ENCODE data around the gene GJB3.
"Not testable (repeated sequence)": the region's sequence is repeated elsewhere in the genome, so short reads cannot be mapped to it uniquely, and the experiment has no call there.

Gene GJB3

GRCh38 chr1:34781071-34781843, at the start of gene GJB3:
GJB3 (plus strand) TSS chr1:34781214; CDS start chr1:34784763, 3,549 bp downstream.
- Histone ChIP-seq H3K4me1 (ENCODE audit: control insufficient read depth, low read depth, low read length) (peaks cover 6% of the 10 kb centered on the region), H3K36me3 (ENCODE audit: control insufficient read depth, low read depth, low read length) (no peaks in the 10 kb centered on the region), H3K27ac (ENCODE audit: low read length) (no peak within 1 kb of the TSS), H3K27me3 (ENCODE audit: control insufficient read depth, insufficient read depth, low read length) (peaks cover 53% of the 10 kb centered on the region), H3K9ac (ENCODE audit: low read length) (peak within 1 kb of the TSS; percentile 45), H3K9me3 (ENCODE audit: control insufficient read depth, low read depth, low read length) (no peaks in the 10 kb centered on the region), H3K4me3 (ENCODE audit: low read length) (peak within 1 kb of the TSS; percentile 77)

GRCh38 chr1:34732831-34733230, 48.2 kb upstream of the GJB3 start:
- not testable (repeated sequence) for H3K4me3 ChIP-seq (ENCODE audit: low read length)

GRCh38 chr1:34736692-34737091, 44.3 kb upstream of the GJB3 start:
- Histone ChIP-seq H3K4me1 (ENCODE audit: control insufficient read depth, low read depth, low read length) (no peaks in the 10 kb centered on the region), H3K27ac (ENCODE audit: low read length) (no peak overlapping the region), H3K4me3 (ENCODE audit: low read length) (no peak overlapping the region), H3K9me3 (ENCODE audit: control insufficient read depth, low read depth, low read length) (no peaks in the 10 kb centered on the region), H3K27me3 (ENCODE audit: control insufficient read depth, insufficient read depth, low read length) (peaks cover under 1% of the 10 kb centered on the region), H3K36me3 (ENCODE audit: control insufficient read depth, low read depth, low read length) (no peaks in the 10 kb centered on the region), H3K9ac (ENCODE audit: low read length) (no peak overlapping the region)

More at GRCh38 chr1:34732831-34733230, 48.2 kb upstream of the GJB3 start:
- not testable (repeated sequence) for H3K4me1 ChIP-seq (ENCODE audit: control insufficient read depth, low read depth, low read length); H3K27me3 ChIP-seq (ENCODE audit: control insufficient read depth, insufficient read depth, low read length); H3K36me3 ChIP-seq (ENCODE audit: control insufficient read depth, low read depth, low read length); H3K9ac ChIP-seq (ENCODE audit: low read length); H3K27ac ChIP-seq (ENCODE audit: low read length); H3K9me3 ChIP-seq (ENCODE audit: control insufficient read depth, low read depth, low read length)

- H3K4me3 ChIP-seq (ENCODE audit: low read length); H3K9me3 ChIP-seq (ENCODE audit: control insufficient read depth, low read depth, low read length); H3K36me3 ChIP-seq (ENCODE audit: control insufficient read depth, low read depth, low read length); H3K27ac ChIP-seq (ENCODE audit: low read length); H3K9ac ChIP-seq (ENCODE audit: low read length); H3K27me3 ChIP-seq (ENCODE audit: control insufficient read depth, insufficient read depth, low read length); H3K4me1 ChIP-seq (ENCODE audit: control insufficient read depth, low read depth, low read length): not testable (repeated sequence)
Measured at GRCh38 chr1:34737236-34737635, 43.8 kb upstream of the GJB3 start.

- Histone ChIP-seq H3K27me3 (ENCODE audit: control insufficient read depth, insufficient read depth, low read length) (peaks cover 9% of the 10 kb centered on the region), H3K4me1 (ENCODE audit: control insufficient read depth, low read depth, low read length) (no peaks in the 10 kb centered on the region)
Measured at GRCh38 chr1:34739613-34740012, 41.4 kb upstream of the GJB3 start.

GRCh38 chr1:34740161-34740868, 40.7 kb upstream of the GJB3 start:
- Histone ChIP-seq H3K4me3 (ENCODE audit: low read length) (no peak overlapping the region), H3K27ac (ENCODE audit: low read length) (no peak overlapping the region), H3K9ac (ENCODE audit: low read length) (no peak overlapping the region), H3K4me1 (ENCODE audit: control insufficient read depth, low read depth, low read length) (no peaks in the 10 kb centered on the region), H3K27me3 (ENCODE audit: control insufficient read depth, insufficient read depth, low read length) (peaks cover 9% of the 10 kb centered on the region), H3K9me3 (ENCODE audit: control insufficient read depth, low read depth, low read length) (no peaks in the 10 kb centered on the region), H3K36me3 (ENCODE audit: control insufficient read depth, low read depth, low read length) (no peaks in the 10 kb centered on the region)

More at GRCh38 chr1:34739613-34740012, 41.4 kb upstream of the GJB3 start:
- no peaks in the 10 kb centered on the region for H3K36me3 ChIP-seq (ENCODE audit: control insufficient read depth, low read depth, low read length)
- H3K4me3 ChIP-seq (ENCODE audit: low read length): no peak overlapping the region
- H3K9me3 ChIP-seq (ENCODE audit: control insufficient read depth, low read depth, low read length): no peaks in the 10 kb centered on the region
- no peak overlapping the region for H3K27ac ChIP-seq (ENCODE audit: low read length)
- H3K9ac ChIP-seq (ENCODE audit: low read length): no peak overlapping the region

- no peak overlapping the region for H3K4me3 ChIP-seq (ENCODE audit: low read length)
Measured at GRCh38 chr1:34742667-34743270, 38.2 kb upstream of the GJB3 start.

GRCh38 chr1:34743775-34744174, 37.2 kb upstream of the GJB3 start:
- Histone ChIP-seq H3K27me3 (ENCODE audit: control insufficient read depth, insufficient read depth, low read length) (peaks cover 9% of the 10 kb centered on the region), H3K9me3 (ENCODE audit: control insufficient read depth, low read depth, low read length) (no peaks in the 10 kb centered on the region)

More at GRCh38 chr1:34742667-34743270, 38.2 kb upstream of the GJB3 start:
- Histone ChIP-seq H3K9me3 (ENCODE audit: control insufficient read depth, low read depth, low read length) (no peaks in the 10 kb centered on the region), H3K27ac (ENCODE audit: low read length) (no peak overlapping the region), H3K27me3 (ENCODE audit: control insufficient read depth, insufficient read depth, low read length) (peaks cover 9% of the 10 kb centered on the region), H3K36me3 (ENCODE audit: control insufficient read depth, low read depth, low read length) (no peaks in the 10 kb centered on the region), H3K4me1 (ENCODE audit: control insufficient read depth, low read depth, low read length) (no peaks in the 10 kb centered on the region), H3K9ac (ENCODE audit: low read length) (no peak overlapping the region)

GRCh38 chr1:34744851-34745250, 36.2 kb upstream of the GJB3 start:
- no peaks in the 10 kb centered on the region for H3K36me3 ChIP-seq (ENCODE audit: control insufficient read depth, low read depth, low read length)
- H3K4me1 ChIP-seq (ENCODE audit: control insufficient read depth, low read depth, low read length): no peaks in the 10 kb centered on the region
- H3K27me3 ChIP-seq (ENCODE audit: control insufficient read depth, insufficient read depth, low read length): peaks cover 9% of the 10 kb centered on the region
- no peak overlapping the region for H3K4me3 ChIP-seq (ENCODE audit: low read length)
- no peaks in the 10 kb centered on the region for H3K9me3 ChIP-seq (ENCODE audit: control insufficient read depth, low read depth, low read length)
- no peak overlapping the region for H3K9ac ChIP-seq (ENCODE audit: low read length)
- H3K27ac ChIP-seq (ENCODE audit: low read length): no peak overlapping the region

More at GRCh38 chr1:34743775-34744174, 37.2 kb upstream of the GJB3 start:
- Histone ChIP-seq H3K4me1 (ENCODE audit: control insufficient read depth, low read depth, low read length) (no peaks in the 10 kb centered on the region), H3K36me3 (ENCODE audit: control insufficient read depth, low read depth, low read length) (no peaks in the 10 kb centered on the region), H3K27ac (ENCODE audit: low read length) (no peak overlapping the region), H3K9ac (ENCODE audit: low read length) (no peak overlapping the region), H3K4me3 (ENCODE audit: low read length) (no peak overlapping the region)

GRCh38 chr1:34745666-34746065, 35.3 kb upstream of the GJB3 start:
- Histone ChIP-seq H3K4me3 (ENCODE audit: low read length) (no peak overlapping the region), H3K9me3 (ENCODE audit: control insufficient read depth, low read depth, low read length) (no peaks in the 10 kb centered on the region), H3K27me3 (ENCODE audit: control insufficient read depth, insufficient read depth, low read length) (peaks cover 9% of the 10 kb centered on the region), H3K9ac (ENCODE audit: low read length) (no peak overlapping the region), H3K4me1 (ENCODE audit: control insufficient read depth, low read depth, low read length) (no peaks in the 10 kb centered on the region), H3K36me3 (ENCODE audit: control insufficient read depth, low read depth, low read length) (no peaks in the 10 kb centered on the region), H3K27ac (ENCODE audit: low read length) (no peak overlapping the region)

GRCh38 chr1:34746101-34746500, 34.9 kb upstream of the GJB3 start:
- no peak overlapping the region for H3K4me3 ChIP-seq (ENCODE audit: low read length)
- H3K27me3 ChIP-seq (ENCODE audit: control insufficient read depth, insufficient read depth, low read length): peaks cover 9% of the 10 kb centered on the region
- no peaks in the 10 kb centered on the region for H3K9me3 ChIP-seq (ENCODE audit: control insufficient read depth, low read depth, low read length)

More at GRCh38 chr1:34746101-34746500, 34.9 kb upstream of the GJB3 start:
- H3K27ac ChIP-seq (ENCODE audit: low read length): no peak overlapping the region
- no peaks in the 10 kb centered on the region for H3K4me1 ChIP-seq (ENCODE audit: control insufficient read depth, low read depth, low read length)
- no peak overlapping the region for H3K9ac ChIP-seq (ENCODE audit: low read length)
- H3K36me3 ChIP-seq (ENCODE audit: control insufficient read depth, low read depth, low read length): no peaks in the 10 kb centered on the region

All from iPS-18a (cell line).